ENCODE results near the gene CAMTA1. TPM values are rescaled to one million over a fixed set of nuclear protein-coding genes. Genes with fewer than 3 reads are reported as not detected.

CAMTA1 gene
- total RNA-seq, 4 donors from 2014 or later = 57.4 to 88.3 (median 62.1) TPM

- no peak overlapping the region for H3K27ac ChIP-seq
- no peaks in the 10 kb centered on the region for H3K9me3 ChIP-seq
- H3K4me1 ChIP-seq = peaks cover 0 to 7% (median 0%) of the 10 kb centered on the region in 4 donors
- no peaks in the 10 kb centered on the region for H3K27me3 ChIP-seq
- H3K36me3 ChIP-seq = no peaks in the 10 kb centered on the region
- H3K4me3 ChIP-seq = no peak overlapping the region
- no peak for TF ChIP-seq CTCF (IDR thresholded peaks at IDR 0.05)
- TF ChIP-seq POLR2A (IDR thresholded peaks at IDR 0.05) = no peak
- DNase-seq = no peak
These were observed 700.6 kb downstream of the CAMTA1 start for GRCh38 chr1:7485826-7486225.

GRCh38 chr1:7487766-7488474, 702.7 kb downstream of the CAMTA1 start:
- no peak for DNase-seq
- no peak overlapping the region for H3K4me3 ChIP-seq
- H3K4me1 ChIP-seq = peaks cover 0 to 23% (median 1%) of the 10 kb centered on the region in 4 donors
- H3K36me3 ChIP-seq = no peaks in the 10 kb centered on the region
- no peaks in the 10 kb centered on the region for H3K9me3 ChIP-seq
- H3K27me3 ChIP-seq = no peaks in the 10 kb centered on the region
- H3K27ac ChIP-seq = no peak overlapping the region
- TF ChIP-seq POLR2A (IDR thresholded peaks at IDR 0.05) (no peak), CTCF (IDR thresholded peaks at IDR 0.05) (no peak)

GRCh38 chr1:7488475-7488842, 703.2 kb downstream of the CAMTA1 start:
- Histone ChIP-seq H3K4me1 (peaks cover 0 to 23% (median 1%) of the 10 kb centered on the region in 4 donors), H3K36me3 (no peaks in the 10 kb centered on the region), H3K4me3 (no peak overlapping the region), H3K9me3 (no peaks in the 10 kb centered on the region), H3K27me3 (no peaks in the 10 kb centered on the region), H3K27ac (no peak overlapping the region)
- TF ChIP-seq CTCF (IDR thresholded peaks at IDR 0.05) (no peak), POLR2A (IDR thresholded peaks at IDR 0.05) (no peak)
- no peak for DNase-seq

GRCh38 chr1:7489586-7489985, 704.3 kb downstream of the CAMTA1 start:
- no peak for DNase-seq
- Histone ChIP-seq H3K4me3 (no peak overlapping the region), H3K4me1 (peaks cover 0 to 23% (median 1%) of the 10 kb centered on the region in 4 donors), H3K27ac (no peak overlapping the region), H3K9me3 (no peaks in the 10 kb centered on the region), H3K27me3 (no peaks in the 10 kb centered on the region), H3K36me3 (no peaks in the 10 kb centered on the region)
- no peak for TF ChIP-seq CTCF (IDR thresholded peaks at IDR 0.05)
- TF ChIP-seq POLR2A (IDR thresholded peaks at IDR 0.05) = no peak

GRCh38 chr1:7490576-7490975, 705.3 kb downstream of the CAMTA1 start:
- Histone ChIP-seq H3K4me1 (peaks cover 0 to 23% (median 1%) of the 10 kb centered on the region in 4 donors), H3K4me3 (no peak overlapping the region), H3K27ac (peak overlapping the region; percentile 24 to 65 (median 36)), H3K9me3 (no peaks in the 10 kb centered on the region), H3K36me3 (no peaks in the 10 kb centered on the region), H3K27me3 (no peaks in the 10 kb centered on the region)
- no peak for DNase-seq
- TF ChIP-seq POLR2A (IDR thresholded peaks at IDR 0.05) = no peak
- TF ChIP-seq CTCF (IDR thresholded peaks at IDR 0.05) = no peak
